Midbrain (tissue), 1 donor: ENCODE data around the gene KREMEN2.
"Not testable (repeated sequence)": the region's sequence is repeated elsewhere in the genome, so short reads cannot be mapped to it uniquely, and the experiment has no call there.

Source experiments
- DNase-seq: peaks from one replicate; lab custom pipeline; 2025; lab: John Stamatoyannopoulos, UW

KREMEN2 gene

GRCh38 chr16:2942045-2942444, 22.0 kb upstream of the KREMEN2 start:
- DNase-seq, result no peak

GRCh38 chr16:2943716-2944115, 20.4 kb upstream of the KREMEN2 start:
- DNase-seq, result not testable (repeated sequence)

- no peak for DNase-seq
These were observed 17.4 kb upstream of the KREMEN2 start for GRCh38 chr16:2946649-2947048.

GRCh38 chr16:2948807-2949704, 15.0 kb upstream of the KREMEN2 start:
- no peak for DNase-seq

- no peak for DNase-seq
These were observed 14.2 kb upstream of the KREMEN2 start for GRCh38 chr16:2949705-2950352.

- no peak for DNase-seq
These were observed 13.7 kb upstream of the KREMEN2 start for GRCh38 chr16:2950353-2950724.

GRCh38 chr16:2950773-2951172, 13.3 kb upstream of the KREMEN2 start:
- no peak for DNase-seq

- DNase-seq, result no peak
These were observed 11.4 kb upstream of the KREMEN2 start for GRCh38 chr16:2952679-2953078.

- no peak for DNase-seq
These were observed 10.1 kb upstream of the KREMEN2 start for GRCh38 chr16:2953706-2954627.

GRCh38 chr16:2954656-2955381, 9.3 kb upstream of the KREMEN2 start:
- DNase-seq, result no peak

GRCh38 chr16:2955438-2955778, 8.7 kb upstream of the KREMEN2 start:
- DNase-seq, result no peak

- DNase-seq, result no peak
These were observed 8.1 kb upstream of the KREMEN2 start for GRCh38 chr16:2955779-2956578.

GRCh38 chr16:2956579-2956956, 7.5 kb upstream of the KREMEN2 start:
- no peak for DNase-seq

- DNase-seq, result no peak
These were observed 4.9 kb upstream of the KREMEN2 start for GRCh38 chr16:2959206-2959605.

- no peak for DNase-seq
These were observed 3.7 kb upstream of the KREMEN2 start for GRCh38 chr16:2960183-2961010.

GRCh38 chr16:2962334-2963073, 1.6 kb upstream of the KREMEN2 start:
- no peak for DNase-seq

GRCh38 chr16:2963074-2963722, 877 bp upstream of the KREMEN2 start:
- DNase-seq, result no peak

GRCh38 chr16:2964475-2965336, 631 bp downstream of the KREMEN2 start:
- no peak for DNase-seq
